NK-92 (cell line): ENCODE data around the gene ISOC1.

ENCODE experiments used
- DNase-seq: peaks from one replicate; lab custom pipeline; 2025; ENCODE audit not compliant: unreplicated experiment; lab: John Stamatoyannopoulos, UW

Gene ISOC1

GRCh38 chr5:129094924-129095899 is 663 bp downstream of the ISOC1 start:
- DNase-seq = no peak

GRCh38 chr5:129096382-129096991 is 1.9 kb downstream of the ISOC1 start:
- no peak for DNase-seq

- no peak for DNase-seq
Measured at GRCh38 chr5:129097498-129098296, 3.1 kb downstream of the ISOC1 start.

- no peak for DNase-seq
Measured at GRCh38 chr5:129098488-129099183, 4.1 kb downstream of the ISOC1 start.

- no peak for DNase-seq
Measured at GRCh38 chr5:129099184-129099569, 4.6 kb downstream of the ISOC1 start.

GRCh38 chr5:129101794-129102193 is 7.2 kb downstream of the ISOC1 start:
- no peak for DNase-seq

- DNase-seq = no peak
Measured at GRCh38 chr5:129103397-129103796, 8.8 kb downstream of the ISOC1 start.

- DNase-seq = no peak
Measured at GRCh38 chr5:129104915-129105455, 10.4 kb downstream of the ISOC1 start.

GRCh38 chr5:129107637-129108036 is 13.1 kb downstream of the ISOC1 start:
- no peak for DNase-seq

- no peak for DNase-seq
Measured at GRCh38 chr5:129110742-129111141, 16.2 kb downstream of the ISOC1 start.

GRCh38 chr5:129111351-129111750 is 16.8 kb downstream of the ISOC1 start:
- no peak for DNase-seq

GRCh38 chr5:129112295-129112694 is 17.7 kb downstream of the ISOC1 start:
- DNase-seq = no peak

GRCh38 chr5:129113867-129114266 is 19.3 kb downstream of the ISOC1 start:
- no peak for DNase-seq

GRCh38 chr5:129114539-129115193 is 20.1 kb downstream of the ISOC1 start:
- DNase-seq = no peak

GRCh38 chr5:129115680-129116079 is 21.1 kb downstream of the ISOC1 start:
- no peak for DNase-seq

GRCh38 chr5:129116797-129117196 is 22.2 kb downstream of the ISOC1 start:
- DNase-seq = no peak

- DNase-seq = no peak
Measured at GRCh38 chr5:129118405-129118804, 23.9 kb downstream of the ISOC1 start.

GRCh38 chr5:129118826-129119225 is 24.3 kb downstream of the ISOC1 start:
- no peak for DNase-seq

- DNase-seq = no peak
Measured at GRCh38 chr5:129120158-129120581, 25.6 kb downstream of the ISOC1 start.

- DNase-seq = no peak
Measured at GRCh38 chr5:129122560-129122959, 28.0 kb downstream of the ISOC1 start.
